Dorsolateral prefrontal cortex (tissue), 118 donors: ENCODE results near the gene CSDE1. TPM values are rescaled to one million over a fixed set of nuclear protein-coding genes. Genes with fewer than 3 reads are reported as not detected.

Source experiments
- total RNA-seq, 120 experiments: library from RNA; stranded (reverse); gene quantifications; one replicate each; pipeline versions ENCODE4 v1.2.3 to v1.2.4, GENCODE V29; 2022

CSDE1 gene
- total RNA-seq, 120 experiments from 2014 or later = 340 to 487 (median 404) TPM

Other genes with a start within 250 kb of the CSDE1 start
- 10 to 100 TPM; 39.0 to 71.8 (median 55.0) TPM for gene TRIM33, start 246.8 kb downstream of the CSDE1 start, total RNA-seq
- gene BCAS2, start 176.4 kb downstream of the CSDE1 start, total RNA-seq = 10 to 100 TPM; 20.3 to 90.8 (median 49.2) TPM
- gene DENND2C, start 87.9 kb downstream of the CSDE1 start, total RNA-seq = 1 to 10 TPM in 103 of 120 experiments, under 1 TPM in 17; 0.66 to 3.0 (median 1.3) TPM
- gene AMPD1, start 62.4 kb downstream of the CSDE1 start, total RNA-seq = not detected
- gene NRAS, start 41.2 kb downstream of the CSDE1 start, total RNA-seq = 10 to 100 TPM; 10.6 to 20.9 (median 16.0) TPM
- 10 to 100 TPM; 19.8 to 45.5 (median 30.5) TPM for gene SIKE1, start 22.7 kb upstream of the CSDE1 start, total RNA-seq
- not detected for gene SYCP1, start 96.9 kb upstream of the CSDE1 start, total RNA-seq